ENCODE measurements around the gene PRAMEF1. TPM values are rescaled to one million over a fixed set of nuclear protein-coding genes. Genes with fewer than 3 reads are reported as not detected.

PRAMEF1 gene
- polyA plus RNA-seq, 1 donor from 2014 or later = not detected

GRCh38 chr1:12771186-12771585 lies 20.0 kb upstream of the PRAMEF1 start:
- Histone ChIP-seq H3K4me2 (ENCODE audit: low read length) (no peak overlapping the region), H3K79me2 (replicated peaks; ENCODE audit: insufficient read depth, low read length) (no peaks in the 10 kb centered on the region), H3K9me3 (ENCODE audit: low read length) (no peaks in the 10 kb centered on the region), H4K20me1 (ENCODE audit: insufficient read depth) (no peaks in the 10 kb centered on the region), H3F3A (ENCODE audit: insufficient read depth, low read length, poor library complexity, severe bottlenecking) (no peaks in the 10 kb centered on the region), H3K4me3 (ENCODE audit: low read length) (no peak overlapping the region), H3K9ac (ENCODE audit: low read length) (no peak overlapping the region), H3K27me3 (ENCODE audit: insufficient read depth, low read depth, low read length) (no peaks in the 10 kb centered on the region), H3K36me3 (ENCODE audit: insufficient read depth, low read length) (no peaks in the 10 kb centered on the region), H3K27ac (ENCODE audit: low read length) (no peak overlapping the region), H3K9me2 (ENCODE audit: insufficient read depth, low read length) (no peaks in the 10 kb centered on the region), H2AFZ (ENCODE audit: low read depth, low read length) (no peak overlapping the region)
- TF ChIP-seq TAF1 (IDR thresholded peaks at IDR 0.05; ENCODE audit: low read depth) = no peak
- no peak for TF ChIP-seq EZH2 (IDR thresholded peaks at IDR 0.05; ENCODE audit: borderline replicate concordance, insufficient read depth, low read length, poor library complexity, severe bottlenecking)
- TF ChIP-seq RAD21 (conservative IDR thresholded peaks at IDR 0.05) = no peak
- no peak for TF ChIP-seq EP300 (conservative IDR thresholded peaks at IDR 0.05; ENCODE audit: poor library complexity, severe bottlenecking)

GRCh38 chr1:12772520-12772919 lies 18.7 kb upstream of the PRAMEF1 start:
- H3K4me3 ChIP-seq (ENCODE audit: low read length) = no peak overlapping the region
- H3K79me2 ChIP-seq (replicated peaks; ENCODE audit: insufficient read depth, low read length) = no peaks in the 10 kb centered on the region
- no peaks in the 10 kb centered on the region for H3K9me3 ChIP-seq (ENCODE audit: low read length)
- H3K4me2 ChIP-seq (ENCODE audit: low read length) = no peak overlapping the region
- no peaks in the 10 kb centered on the region for H4K20me1 ChIP-seq (ENCODE audit: insufficient read depth)
- H3K27ac ChIP-seq (ENCODE audit: low read length) = no peak overlapping the region
- H3F3A ChIP-seq (ENCODE audit: insufficient read depth, low read length, poor library complexity, severe bottlenecking) = no peaks in the 10 kb centered on the region
- H2AFZ ChIP-seq (ENCODE audit: low read depth, low read length) = no peak overlapping the region
- H3K36me3 ChIP-seq (ENCODE audit: insufficient read depth, low read length) = no peaks in the 10 kb centered on the region
- no peak overlapping the region for H3K9ac ChIP-seq (ENCODE audit: low read length)
- TF ChIP-seq CTCF (IDR thresholded peaks at IDR 0.05; ENCODE audit: poor library complexity, severe bottlenecking) (no peak), RAD21 (conservative IDR thresholded peaks at IDR 0.05) (no peak), SMC3 (conservative IDR thresholded peaks at IDR 0.05; ENCODE audit: poor library complexity) (no peak), TAF1 (IDR thresholded peaks at IDR 0.05; ENCODE audit: low read depth) (no peak), EZH2 (IDR thresholded peaks at IDR 0.05; ENCODE audit: borderline replicate concordance, insufficient read depth, low read length, poor library complexity, severe bottlenecking) (no peak), MXI1 (conservative IDR thresholded peaks at IDR 0.05; ENCODE audit: poor library complexity, severe bottlenecking) (no peak), REST (IDR thresholded peaks at IDR 0.05; ENCODE audit: borderline replicate concordance) (no peak), EP300 (conservative IDR thresholded peaks at IDR 0.05; ENCODE audit: poor library complexity, severe bottlenecking) (no peak), POLR2AphosphoS5 (IDR thresholded peaks at IDR 0.05) (no peak)
- no peaks in the 10 kb centered on the region for H3K9me2 ChIP-seq (ENCODE audit: insufficient read depth, low read length)
- H3K27me3 ChIP-seq (ENCODE audit: insufficient read depth, low read depth, low read length) = no peaks in the 10 kb centered on the region

All from neural cell (in vitro differentiated cells).